Measurements from ENCODE around the gene IL32.

The IL32 gene

DNA sequence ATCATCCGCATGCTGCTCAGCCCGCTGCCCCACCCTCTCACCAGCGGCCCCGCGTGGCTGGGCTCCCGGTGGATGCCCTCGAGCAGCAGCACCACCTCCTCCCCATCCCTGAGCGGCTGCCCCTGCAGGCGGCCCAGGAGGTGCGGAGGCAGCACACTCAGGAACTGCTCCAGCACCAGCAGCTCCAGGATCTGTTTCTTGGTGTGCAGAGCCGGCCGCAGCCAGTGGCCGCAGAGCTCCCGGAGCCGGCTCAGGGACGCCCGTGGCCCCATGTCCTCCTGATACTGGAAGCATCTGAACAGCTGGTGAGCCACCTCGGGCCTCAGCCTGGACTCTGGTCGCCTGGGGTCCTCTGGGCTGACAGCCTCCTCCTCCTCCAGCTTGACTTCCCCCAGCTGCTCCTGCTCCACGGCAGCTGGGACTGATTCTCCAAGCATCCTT, 27.1 kb downstream of the IL32 start:
- DNase-seq: no peak

DNA sequence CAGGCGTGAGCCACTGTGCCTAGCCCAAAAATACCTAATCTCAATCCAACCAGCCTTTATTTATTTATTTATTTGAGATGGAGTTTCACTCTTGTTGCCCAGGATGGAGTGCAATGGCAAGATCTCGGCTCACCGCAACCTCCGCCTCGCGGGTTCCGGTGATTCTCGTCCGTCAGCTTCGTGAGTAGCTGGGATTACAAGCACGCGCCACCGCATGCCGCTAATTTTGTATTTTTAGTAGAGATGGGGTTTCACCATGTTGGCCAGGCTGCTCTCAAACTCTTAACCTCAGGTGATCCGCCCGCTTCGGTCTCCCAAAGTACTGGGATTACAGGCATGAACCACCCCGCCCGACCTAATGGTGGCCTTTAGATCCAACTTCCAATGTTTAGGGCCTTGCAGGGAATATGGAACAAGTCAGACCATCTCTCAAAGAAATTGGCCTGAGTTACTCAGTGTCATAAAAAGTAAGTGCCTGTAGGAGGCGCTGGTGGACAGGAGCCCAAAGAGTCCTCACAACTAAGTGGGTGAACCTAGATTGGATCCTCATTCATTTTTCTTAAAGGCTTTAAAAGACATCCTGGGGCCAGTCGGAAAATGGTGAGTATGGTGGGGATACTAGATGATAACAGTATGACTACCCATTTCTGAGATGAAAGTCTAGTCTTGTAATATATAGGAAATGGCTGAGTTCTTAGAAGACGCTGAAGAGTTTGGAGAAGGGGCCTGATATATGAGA, 29.0 kb downstream of the IL32 start:
- DNase-seq: peak; percentile 66 to 78 (median 77)

DNA sequence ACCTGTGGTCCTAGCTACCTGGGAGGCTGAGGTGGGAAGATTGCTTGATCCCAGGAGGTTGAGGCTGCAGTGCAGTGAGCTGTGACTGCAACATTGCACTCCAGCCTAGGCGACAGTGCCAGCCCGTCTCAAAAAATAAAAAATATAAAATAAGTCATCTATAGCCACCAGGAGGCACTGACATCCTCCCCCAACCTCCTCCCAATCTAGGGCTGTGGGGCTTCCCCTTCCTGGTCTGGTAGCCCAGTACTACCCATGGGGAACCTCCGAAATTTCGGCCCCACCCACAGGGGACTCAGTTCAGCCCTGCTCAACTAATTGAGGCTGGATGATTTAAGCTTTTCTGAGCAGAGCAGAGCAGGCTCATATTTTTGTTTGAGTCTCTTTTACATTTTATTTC, 30.4 kb downstream of the IL32 start:
- DNase-seq: peak; percentile 94 to 95 (median 94)

DNA sequence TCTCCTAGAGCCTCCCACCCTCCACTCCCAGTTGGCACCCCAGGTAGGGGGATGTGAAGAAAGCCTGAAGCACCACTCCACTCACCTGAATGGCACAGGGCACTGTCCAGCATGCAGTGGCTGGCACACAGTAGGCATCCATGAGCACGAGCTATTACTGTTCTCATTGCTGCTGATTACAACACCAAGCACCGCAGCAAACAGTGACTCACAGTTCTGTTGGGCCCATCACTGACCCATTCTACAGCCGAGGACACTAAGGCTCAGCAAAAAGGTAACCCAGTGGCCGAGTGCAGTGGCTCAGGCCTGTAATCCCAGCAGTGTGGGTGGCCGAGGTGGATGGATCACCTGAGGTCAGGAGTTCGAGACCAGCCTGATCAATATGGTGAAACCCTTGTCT, 30.9 kb downstream of the IL32 start:
- DNase-seq: peak in 2 of 3 donors; percentile 32 to 37

DNA sequence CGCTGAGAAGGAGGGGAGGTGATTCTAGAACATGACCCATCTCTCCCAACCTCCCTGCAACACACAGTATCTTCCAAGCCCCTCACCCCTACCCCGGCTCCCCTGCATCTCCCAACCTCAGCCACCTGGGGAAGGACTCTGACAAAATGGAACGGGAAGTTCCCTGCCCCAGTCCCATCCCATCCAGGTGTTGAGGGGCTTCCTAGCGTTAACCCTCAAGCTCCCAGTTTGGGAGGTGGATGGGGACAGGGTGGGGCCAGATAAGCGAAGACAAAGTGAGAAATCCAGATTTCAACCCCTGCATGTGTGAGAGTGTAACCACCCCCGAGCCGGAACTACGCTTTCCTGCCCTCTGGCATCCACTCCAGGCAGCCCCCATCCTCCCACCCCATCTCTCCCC, 31.8 kb downstream of the IL32 start:
- no peak for DNase-seq

DNA sequence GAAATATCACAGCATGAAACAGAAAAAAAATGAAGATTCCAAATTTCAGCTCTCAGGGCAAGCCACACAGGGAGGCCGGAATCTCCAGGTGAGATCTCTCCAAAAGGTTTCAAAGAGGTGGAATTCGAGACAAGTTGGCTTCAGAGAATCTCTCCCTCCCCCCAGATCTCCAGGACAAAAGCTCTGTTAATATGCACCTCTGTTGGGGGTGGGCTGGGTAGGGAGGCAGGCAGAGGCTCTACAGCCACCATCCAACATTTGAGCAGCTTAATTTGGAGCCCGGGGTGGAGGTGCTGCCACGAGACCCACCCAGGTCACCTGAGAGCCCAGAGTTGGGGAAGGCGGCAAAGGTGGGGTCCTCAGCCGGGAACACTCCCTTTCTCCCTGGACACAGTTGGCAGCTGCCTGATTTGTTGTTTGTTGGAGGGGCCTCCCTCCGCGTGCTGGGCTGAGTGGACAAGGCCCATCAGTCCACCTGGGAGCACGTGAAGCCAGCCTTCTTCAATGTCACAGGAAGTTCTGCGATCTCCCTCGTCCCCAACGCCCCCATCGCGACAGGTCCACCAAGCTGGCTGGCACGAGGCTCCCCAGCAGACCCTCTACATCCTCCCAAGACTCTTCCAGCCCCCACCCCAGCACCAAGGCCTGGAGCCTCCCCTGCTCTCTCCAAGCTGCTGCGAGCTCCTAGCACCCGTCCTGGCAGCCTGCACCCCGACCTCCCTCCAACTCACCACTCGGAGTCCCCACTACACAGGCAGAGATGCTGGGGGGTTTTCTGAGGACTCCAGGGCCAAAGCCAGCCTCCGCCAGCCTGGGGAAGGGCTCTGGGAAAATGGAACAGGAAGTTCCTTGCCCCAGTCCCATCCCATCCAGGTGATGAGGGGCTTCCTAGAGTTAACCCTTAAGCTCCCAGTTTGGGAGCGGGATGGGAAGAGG, 33.3 kb downstream of the IL32 start, which contains the start of gene ZSCAN10:
ZSCAN10 (minus strand) TSS at position 836 of the 936 bp plus-strand sequence. CDS start 6,357 bp downstream, outside the sequence.
- DNase-seq: no peak

DNA sequence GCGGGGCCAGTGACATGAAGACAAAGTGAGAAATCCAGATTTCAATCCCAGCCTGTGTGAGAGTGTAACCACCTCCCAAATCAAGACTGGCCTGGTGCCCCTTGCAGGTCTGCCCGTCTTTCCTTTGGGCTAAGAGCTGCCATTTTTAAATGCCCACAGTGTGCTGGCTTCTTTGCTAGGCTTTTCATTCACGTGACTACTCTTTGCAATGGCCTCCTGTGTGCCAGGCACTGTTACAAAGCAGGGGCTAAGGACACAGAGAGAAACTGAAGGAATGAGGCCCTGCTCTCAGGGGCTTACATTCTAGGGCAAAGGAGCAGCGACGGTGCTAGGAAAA, 33.9 kb downstream of the IL32 start:
- DNase-seq: no peak

DNA sequence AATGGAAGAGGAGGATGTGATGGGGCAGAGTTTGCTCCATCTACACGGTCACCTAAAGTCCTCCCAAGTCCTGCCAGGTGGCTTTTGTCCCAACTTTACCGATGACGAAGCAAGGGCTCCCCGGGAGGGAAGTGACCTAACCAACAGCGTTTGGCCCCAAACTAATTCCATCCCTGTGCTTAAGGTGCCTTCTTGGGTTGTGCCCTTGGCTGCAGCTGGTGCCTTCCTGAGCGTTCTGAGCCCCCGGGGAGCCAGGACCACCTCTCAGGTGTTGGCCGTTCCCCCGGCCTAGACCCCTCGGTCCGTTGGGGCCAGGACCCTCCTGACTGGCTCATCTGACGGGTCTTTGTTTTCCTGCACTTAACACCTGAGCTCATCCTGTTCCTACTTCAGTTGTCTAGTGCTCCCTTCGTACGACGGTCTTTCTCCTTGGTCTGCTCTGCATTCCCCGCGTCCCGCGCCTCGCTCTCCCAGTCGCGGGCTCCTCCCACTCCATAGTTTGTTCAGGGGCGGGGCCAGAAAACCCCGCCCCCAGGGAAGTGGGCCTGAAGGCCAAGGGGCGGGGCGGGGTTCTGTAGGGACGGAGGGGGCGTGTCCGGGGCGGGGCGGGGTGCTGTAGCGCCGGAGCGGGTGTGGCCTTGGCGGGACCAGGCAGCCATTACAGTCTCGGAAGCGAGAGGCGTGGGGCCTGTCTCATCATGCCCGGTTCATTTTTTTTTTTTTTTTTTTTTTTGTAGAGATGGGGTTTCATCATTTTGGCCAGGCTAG, 34.5 kb downstream of the IL32 start:
- peak; percentile 96 to 100 (median 99) for DNase-seq

DNA sequence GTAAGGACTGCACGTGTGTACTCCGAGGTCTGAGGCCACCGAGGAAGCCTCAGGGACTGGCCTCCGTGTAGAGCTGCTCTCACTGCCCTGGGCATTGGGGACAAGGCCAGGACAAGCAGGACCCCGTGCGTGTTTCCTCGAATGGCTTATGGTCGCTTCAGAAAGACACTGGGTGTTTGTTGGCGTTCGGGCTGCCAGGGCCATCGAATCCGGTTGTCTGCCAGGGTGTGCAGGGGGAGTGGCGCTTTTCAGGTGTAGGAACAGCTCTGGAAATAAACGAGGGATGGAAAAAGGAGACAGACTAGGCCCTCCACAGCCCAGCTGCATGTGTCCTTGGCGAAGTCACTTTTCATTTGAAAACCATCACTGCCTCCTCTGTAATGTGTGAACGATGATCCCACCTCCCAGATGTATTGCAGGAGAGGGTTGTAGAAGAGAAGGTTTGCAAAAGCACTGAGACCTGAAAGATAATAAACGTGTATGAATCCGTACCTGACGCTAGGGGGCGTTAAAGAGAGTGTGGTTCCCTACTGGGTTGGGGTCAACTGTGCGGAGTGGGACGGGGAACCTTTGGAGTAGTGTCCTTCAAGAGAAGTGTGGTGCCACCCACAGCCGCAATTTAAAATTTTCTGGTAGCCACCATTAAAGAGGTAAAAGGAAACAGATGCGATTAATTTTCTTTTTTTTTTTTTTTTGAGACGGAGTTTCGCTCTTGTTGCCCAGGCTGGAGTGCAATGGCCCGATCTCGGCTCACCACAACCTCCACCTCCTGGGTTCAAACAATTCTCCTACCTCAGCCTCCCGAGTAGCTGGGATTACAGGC, 35.8 kb downstream of the IL32 start:
- DNase-seq: peak; percentile 63 to 80 (median 64)

DNA sequence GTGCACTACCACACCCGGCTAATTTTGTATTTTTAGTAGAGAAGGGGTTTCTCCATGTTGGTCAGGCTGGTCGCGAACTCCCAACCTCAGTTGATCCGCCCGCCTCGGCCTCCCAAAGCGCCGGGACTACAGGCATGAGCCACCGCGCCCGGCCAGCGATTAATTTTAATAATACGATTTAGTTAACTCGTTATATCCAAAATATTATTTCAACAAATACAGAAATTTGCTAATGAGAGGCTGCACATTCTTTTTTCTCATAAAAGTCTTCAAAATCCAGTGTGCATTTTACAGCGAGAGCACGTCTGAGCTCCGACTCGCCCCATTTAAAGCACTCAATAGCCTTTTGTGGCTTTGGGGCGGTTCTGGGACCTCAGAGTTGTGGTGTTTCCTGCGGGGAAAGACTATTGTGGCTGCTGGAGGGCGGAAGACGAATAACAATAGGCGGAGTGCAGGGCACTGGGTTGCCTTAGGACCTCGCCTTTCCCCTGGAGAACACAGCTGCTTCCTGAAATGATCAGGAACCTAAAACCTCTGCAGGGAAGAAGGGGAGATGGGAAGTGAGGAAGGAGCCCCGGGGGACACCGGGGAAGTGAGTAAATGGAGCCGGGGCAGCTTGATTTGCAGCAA, 36.5 kb downstream of the IL32 start:
- peak in 2 of 3 donors; percentile 30 to 33 for DNase-seq

DNA sequence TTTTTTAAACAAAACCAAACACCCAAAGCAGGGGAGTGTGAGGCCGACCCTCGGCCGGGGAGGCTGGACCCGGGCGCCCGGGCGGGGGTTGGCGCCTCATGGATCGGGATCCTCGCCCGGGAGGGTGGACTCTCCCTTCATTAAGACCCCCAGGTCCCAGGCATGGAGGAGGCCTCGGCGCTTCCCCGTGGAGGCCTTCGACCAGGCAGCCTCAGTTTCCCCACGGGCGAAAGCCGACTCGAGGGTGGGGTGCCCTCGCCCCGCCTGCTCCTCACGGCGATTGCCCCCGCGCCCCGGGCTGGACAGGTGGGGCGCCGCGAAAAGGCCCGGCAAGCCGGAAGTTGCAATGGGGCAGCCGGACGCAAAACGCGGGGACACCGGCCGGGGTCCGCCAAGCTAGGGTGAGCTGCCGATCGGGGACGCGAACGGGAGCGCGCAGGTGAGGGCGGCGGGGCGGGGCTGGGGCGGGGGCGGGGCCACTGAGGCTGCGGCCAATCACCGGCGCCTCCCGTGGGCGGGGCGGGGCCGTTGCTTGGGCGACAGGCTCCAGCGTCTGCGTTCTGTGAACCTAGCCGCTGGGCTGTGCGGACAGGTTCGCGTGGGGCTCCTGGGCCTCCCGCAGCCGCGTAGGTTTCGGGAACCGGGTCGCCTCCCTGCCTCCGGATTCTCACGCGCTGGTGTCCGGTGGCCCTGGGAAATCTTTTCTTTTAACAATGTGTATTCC, 40.9 kb downstream of the IL32 start:
- peak; percentile 93 to 96 (median 96) for DNase-seq

DNA sequence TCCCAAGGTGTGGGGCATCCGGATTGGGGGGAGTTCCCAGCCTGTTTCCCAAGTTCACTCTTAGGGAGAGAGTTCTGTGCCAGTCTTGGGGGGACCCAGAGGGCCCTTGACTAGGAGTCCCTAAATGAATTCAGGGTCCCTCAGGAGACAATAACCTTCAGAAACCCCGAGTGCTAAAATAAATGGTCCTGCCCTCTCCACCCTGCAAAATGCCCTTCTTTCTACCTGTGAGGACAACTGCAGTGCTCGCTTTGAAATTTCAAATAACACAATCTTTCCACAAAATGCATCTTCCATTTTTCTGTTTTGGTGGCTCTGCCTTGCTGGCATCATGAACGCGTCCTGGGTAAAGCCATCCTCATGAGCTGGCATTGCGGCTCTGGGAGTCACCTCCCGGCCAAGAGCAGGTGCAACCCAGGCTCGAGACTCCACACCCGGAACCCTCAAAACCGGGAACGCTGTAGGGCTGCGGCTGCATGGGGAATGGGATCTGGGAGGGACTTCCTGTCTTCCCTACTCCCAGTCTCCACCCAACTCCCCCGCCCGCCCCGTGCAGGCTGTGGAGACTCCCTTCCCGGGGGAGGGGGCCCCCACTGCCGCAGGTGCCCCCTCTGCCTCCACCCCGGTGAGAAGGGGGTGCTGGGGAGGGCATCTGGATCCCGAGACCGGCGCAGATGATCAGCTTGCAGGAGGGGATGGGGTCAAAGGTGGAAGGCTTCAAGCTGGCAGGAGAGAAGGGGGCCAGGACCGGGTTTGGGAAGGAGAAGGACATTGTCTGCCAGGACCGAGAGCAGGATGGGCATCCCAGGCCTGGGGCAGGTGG, 46.8 kb downstream of the IL32 start, which contains the start of gene ZNF205:
ZNF205 (plus strand) TSS at position 529 of the 823 bp plus-strand sequence. CDS start 845 bp downstream, outside the sequence.
- DNase-seq: peak; percentile 54 to 76 (median 60)

DNA sequence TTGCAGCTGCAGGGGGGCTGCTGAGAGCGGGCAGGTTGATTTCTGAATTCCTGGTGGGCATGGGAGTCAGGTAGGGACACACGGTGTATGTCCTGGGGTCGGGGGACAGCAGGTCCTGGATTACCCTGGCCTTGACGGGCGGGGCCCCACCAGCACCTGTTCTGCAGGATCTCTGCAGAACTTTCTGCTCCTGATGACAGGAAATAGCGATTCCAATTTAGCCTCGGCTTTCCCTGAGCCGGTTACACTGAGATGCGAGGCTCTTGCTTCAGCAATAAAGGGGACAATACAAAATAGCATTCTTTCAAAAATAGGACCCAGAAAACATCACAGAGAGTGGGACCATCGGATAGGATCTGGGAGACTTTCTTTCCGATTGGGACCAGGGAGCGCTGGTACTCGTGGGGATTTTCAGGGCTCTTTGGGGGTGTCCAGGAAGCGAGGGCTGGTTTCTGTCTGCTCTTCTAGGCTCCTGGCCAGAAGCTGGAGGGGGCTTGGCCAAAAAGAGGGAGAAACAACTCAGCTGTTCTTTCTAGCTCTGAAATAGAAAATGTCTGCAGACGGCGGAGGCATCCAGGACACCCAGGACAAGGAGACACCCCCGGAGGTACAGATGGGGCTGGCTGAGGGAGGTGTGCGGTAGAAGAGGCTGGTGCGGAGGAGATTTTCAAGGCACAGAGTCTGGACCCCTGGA, 47.6 kb downstream of the IL32 start:
- no peak for DNase-seq

DNA sequence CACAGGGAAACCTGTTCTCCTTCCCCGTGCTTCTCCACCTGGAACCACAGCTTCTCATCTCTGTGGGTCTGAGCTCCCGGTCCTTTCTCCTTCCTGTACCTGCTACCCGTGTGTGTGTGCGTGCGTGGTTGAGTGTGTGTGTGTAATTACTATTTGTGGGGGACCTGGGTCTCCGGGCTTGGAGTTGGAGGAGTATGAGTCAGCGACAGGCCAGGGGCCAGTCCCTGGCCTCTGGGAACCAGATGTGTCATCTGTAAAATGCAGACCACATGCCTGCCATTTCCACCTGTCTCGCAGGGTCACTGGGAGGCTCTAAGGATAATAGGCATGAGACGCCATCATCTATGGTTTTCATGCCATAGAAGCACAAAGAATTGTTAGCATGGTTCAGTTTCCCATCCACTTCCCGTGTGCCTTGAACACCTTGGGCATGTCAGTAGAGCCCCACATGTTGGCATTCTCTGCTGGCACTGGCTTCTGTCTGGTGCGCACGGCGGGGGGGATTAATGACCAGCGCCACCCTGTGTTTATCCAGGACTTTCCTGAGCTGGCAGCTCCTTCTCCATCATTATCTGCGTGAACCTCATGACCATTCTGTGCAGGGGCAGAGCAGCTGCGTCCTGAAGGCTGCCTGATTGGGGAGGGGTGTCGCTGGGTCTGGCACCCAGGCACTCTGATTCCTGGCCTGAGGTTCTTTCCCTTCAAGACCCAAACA, 48.5 kb downstream of the IL32 start:
- no peak for DNase-seq

DNA sequence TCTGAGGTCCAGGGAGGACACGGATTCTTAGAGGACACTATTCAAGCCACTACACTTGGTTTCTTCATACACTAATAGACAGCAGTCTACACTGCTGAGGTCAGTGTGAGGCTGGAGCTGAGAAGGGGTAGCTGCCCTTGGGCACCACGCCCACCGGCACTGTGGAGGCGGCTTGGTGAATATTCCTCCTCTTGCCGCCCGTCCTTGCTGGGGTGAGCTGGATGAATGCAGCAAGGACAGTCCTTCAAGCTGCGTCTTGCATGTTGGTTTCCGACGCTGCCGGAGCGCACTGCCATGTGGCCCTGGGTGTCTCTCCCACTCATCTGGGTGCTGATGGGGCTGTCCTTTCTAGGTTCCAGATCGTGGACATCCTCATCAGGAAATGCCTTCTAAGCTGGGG, 49.6 kb downstream of the IL32 start:
- no peak for DNase-seq

DNA sequence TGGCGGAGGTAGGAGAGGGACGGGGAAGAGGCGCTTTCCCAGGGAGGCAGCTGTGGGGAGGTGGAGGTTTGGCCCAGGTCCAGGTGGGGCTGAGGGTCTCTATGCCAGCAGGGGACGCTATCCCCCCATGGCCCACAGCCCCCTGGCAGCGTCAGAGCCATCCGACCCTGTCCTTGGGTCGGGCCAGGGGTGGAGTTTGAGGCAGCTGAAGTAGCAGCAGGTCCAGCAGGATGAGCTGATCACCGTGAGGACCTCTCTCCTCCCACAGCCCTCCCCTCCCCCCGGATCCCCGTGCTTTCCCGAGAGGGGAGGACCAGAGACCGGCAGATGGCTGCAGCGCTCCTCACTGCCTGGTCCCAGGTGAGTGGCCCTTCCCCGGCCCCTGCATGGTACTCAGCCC, 50.1 kb downstream of the IL32 start:
- DNase-seq: no peak

DNA sequence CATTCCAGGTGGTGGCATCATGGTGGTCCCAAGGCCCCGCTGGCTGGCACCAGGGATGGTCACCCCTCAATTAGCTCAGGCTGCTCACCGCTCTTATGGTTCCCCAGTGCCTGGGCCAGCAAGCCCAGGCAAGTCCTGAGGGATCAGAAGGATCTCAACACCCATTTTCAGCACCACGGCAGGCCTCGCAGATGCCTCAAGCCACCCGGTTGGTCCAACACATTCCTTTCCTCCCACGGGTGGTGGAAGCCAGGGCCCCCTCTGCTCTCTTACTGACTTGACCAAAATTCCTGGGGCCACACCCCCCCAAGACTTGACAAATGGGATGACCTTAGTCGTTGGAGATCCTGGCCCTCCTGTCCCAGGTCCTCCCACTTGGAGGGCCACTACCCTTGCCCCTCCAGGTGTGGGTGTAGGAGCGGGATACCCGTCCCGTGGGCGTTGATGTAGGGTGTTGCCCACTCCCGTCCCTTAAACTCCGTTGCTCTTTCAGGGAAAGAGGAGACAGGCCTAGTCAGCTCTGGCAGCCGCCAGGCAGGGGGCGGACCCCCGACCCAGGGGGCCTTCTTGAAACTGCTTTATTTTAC, 52.9 kb downstream of the IL32 start:
- DNase-seq: no peak

DNA sequence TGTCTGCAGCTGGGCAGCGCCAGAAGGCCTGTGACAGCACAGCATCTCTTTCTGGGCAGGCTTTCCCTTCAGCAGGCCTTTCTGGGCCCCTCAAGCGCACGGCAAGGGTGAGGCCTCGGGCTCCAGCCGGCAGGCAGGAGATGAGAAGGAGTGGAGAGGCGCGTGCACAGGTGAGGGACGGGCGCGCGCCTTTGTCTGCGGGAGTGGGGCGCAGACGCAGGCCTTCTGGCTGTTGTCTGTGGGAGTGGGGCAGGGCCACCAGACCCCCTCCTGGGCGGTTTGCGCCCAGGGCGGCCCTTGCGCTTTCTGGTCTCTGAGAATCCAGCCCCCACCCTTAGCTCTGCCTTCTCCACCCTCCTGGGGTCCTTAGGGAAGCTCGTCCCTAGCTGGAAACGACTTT, 53.4 kb downstream of the IL32 start:
- no peak for DNase-seq

Data from suppressor macrophage treated with lipopolysaccharide for 1 hour (primary cell).